Brain microvascular endothelial cell (primary cell): ENCODE data around the gene RAB11FIP4.
A peak's percentile ranks its signal among the peaks of the same experiment; 100 is the strongest.

ENCODE experiments used
- DNase-seq: peaks from one replicate; pipeline ENCODE4 v3.0.0-alpha.2; 2020
- H3K27ac ChIP-seq: fragments of 250-450 bp; sonication (Bioruptor Pico); 2 replicates; pipeline ENCODE4 v1.5.1; 2020; ENCODE audit warnings: mild to moderate bottlenecking, moderate library complexity
- H3K27me3 ChIP-seq: fragments of 250-450 bp; sonication (Bioruptor Pico); replicated peaks from 2 replicates; pipeline ENCODE4 v1.5.1; 2020; ENCODE audit warnings: mild to moderate bottlenecking
- H3K36me3 ChIP-seq: fragments of 250-450 bp; sonication (Bioruptor Pico); replicated peaks from 2 replicates; pipeline ENCODE4 v1.5.1; 2020; ENCODE audit warnings: mild to moderate bottlenecking
- H3K4me3 ChIP-seq: 2 replicates; pipeline ENCODE4 v1.5.1; 2011; ENCODE audit warnings: low read depth, mild to moderate bottlenecking, control low read depth, low read length, moderate library complexity
- in situ Hi-C: cut with HindIII; loops from 2 replicates; pipeline ENCODE4 v1.10.0; 2017; ENCODE audit warnings: low sequenced_read_pairs, low pct_ligation_motif_present
- TF ChIP-seq, protein P1 (sequence below): IDR thresholded peaks from 2 replicates; pipeline ENCODE4 v1.5.1; 2011; ENCODE audit warnings: low read depth, mild to moderate bottlenecking, moderate library complexity, low read length, control low read depth, inconsistent platforms; ENCODE audit errors: missing control alignments

Gene RAB11FIP4

GRCh38 chr17:31573047-31573446, 181.6 kb downstream of the RAB11FIP4 start:
- Histone ChIP-seq H3K4me3 (no peak overlapping the region), H3K27me3 (no peaks in the 10 kb centered on the region), H3K36me3 (peaks cover 27% of the 10 kb centered on the region), H3K27ac (no peak overlapping the region)
- TF ChIP-seq, protein P1, sequence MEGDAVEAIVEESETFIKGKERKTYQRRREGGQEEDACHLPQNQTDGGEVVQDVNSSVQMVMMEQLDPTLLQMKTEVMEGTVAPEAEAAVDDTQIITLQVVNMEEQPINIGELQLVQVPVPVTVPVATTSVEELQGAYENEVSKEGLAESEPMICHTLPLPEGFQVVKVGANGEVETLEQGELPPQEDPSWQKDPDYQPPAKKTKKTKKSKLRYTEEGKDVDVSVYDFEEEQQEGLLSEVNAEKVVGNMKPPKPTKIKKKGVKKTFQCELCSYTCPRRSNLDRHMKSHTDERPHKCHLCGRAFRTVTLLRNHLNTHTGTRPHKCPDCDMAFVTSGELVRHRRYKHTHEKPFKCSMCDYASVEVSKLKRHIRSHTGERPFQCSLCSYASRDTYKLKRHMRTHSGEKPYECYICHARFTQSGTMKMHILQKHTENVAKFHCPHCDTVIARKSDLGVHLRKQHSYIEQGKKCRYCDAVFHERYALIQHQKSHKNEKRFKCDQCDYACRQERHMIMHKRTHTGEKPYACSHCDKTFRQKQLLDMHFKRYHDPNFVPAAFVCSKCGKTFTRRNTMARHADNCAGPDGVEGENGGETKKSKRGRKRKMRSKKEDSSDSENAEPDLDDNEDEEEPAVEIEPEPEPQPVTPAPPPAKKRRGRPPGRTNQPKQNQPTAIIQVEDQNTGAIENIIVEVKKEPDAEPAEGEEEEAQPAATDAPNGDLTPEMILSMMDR, result no peak
- DNase-seq, result no peak
- in situ Hi-C loops, result no loop called here

- DNase-seq, result no peak
- no peak overlapping the region for H3K4me3 ChIP-seq
- TF ChIP-seq, protein P1, result no peak
- no peak overlapping the region for H3K27ac ChIP-seq
- in situ Hi-C loops, result no loop called here
- H3K36me3 ChIP-seq, result peaks cover 28% of the 10 kb centered on the region
- no peaks in the 10 kb centered on the region for H3K27me3 ChIP-seq
Measured at GRCh38 chr17:31573861-31574260, 182.4 kb downstream of the RAB11FIP4 start.

DNA sequence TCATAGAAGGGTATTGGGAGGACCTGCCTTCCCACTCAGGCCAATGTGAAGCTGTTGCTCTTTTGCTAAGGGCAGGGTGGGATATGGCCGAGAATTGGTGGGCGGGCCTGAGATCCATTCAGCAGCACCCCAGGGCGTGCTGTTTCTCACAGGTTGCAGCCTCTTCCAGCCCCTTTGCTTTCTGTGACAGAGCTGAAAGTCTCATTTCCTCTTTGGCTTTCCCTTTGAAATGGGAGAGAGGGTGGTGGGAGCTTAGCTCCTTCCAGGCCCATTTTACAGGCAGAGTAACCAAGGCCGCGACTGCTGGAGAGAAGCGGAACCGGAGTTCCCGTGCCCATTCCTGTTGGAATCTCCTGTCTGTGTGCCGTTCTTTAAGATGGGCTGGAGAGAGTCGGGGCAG, 183.0 kb downstream of the RAB11FIP4 start:
- in situ Hi-C loops, result no loop called here

DNA sequence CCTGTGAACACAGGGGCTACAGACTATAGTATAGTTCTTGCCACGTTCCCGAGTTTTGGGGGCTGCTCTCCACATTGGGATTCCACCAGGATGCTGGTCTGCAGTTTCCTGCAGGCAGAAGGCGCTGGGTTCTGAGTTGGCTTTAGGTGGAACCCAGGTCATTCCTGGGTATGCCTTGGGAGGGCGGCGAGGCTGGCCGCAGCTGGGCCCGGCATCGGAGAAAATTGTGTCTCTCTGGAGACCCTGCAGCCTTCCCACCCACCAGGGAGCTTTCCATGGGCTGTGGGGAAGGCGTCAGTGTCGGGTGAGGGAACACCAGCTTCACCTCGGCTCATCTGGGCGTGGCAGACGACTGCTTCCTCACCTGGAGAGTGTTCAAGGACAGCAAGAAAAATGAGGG, 183.6 kb downstream of the RAB11FIP4 start:
- TF ChIP-seq, protein P1, result no peak
- Histone ChIP-seq H3K4me3 (no peak overlapping the region), H3K27me3 (no peaks in the 10 kb centered on the region), H3K36me3 (peaks cover 37% of the 10 kb centered on the region), H3K27ac (no peak overlapping the region)
- in situ Hi-C loops, result no loop called here
- DNase-seq, result no peak

More for the DNA sequence above, 183.0 kb downstream of the RAB11FIP4 start:
- TF ChIP-seq, protein P1, result no peak
- DNase-seq, result no peak
- Histone ChIP-seq H3K27ac (no peak overlapping the region), H3K36me3 (peaks cover 34% of the 10 kb centered on the region), H3K4me3 (no peak overlapping the region), H3K27me3 (no peaks in the 10 kb centered on the region)

DNA sequence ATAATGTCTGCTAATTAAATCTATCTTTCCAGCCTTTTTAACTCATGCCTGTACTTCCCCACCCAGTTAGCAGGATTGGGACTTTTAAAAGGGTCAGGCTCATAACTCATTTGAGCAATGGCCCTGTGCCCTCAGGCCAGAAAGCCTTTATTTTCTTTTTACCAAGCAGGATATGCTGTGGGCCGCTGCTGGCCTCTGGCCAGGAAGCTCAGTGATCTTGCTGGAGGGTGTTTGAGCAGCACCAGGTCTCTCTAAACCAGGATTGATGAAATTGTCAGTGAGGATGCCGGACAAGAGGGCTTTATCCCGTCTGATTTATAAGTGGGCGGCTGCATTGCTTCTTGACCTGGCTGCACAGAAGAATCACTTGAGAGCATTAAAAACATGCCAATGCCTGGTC, 187.8 kb downstream of the RAB11FIP4 start:
- H3K36me3 ChIP-seq, result peaks cover 43% of the 10 kb centered on the region
- in situ Hi-C loops, result no loop called here
- no peaks in the 10 kb centered on the region for H3K27me3 ChIP-seq
- TF ChIP-seq, protein P1, result no peak
- H3K4me3 ChIP-seq, result no peak overlapping the region
- DNase-seq, result no peak
- no peak overlapping the region for H3K27ac ChIP-seq

DNA sequence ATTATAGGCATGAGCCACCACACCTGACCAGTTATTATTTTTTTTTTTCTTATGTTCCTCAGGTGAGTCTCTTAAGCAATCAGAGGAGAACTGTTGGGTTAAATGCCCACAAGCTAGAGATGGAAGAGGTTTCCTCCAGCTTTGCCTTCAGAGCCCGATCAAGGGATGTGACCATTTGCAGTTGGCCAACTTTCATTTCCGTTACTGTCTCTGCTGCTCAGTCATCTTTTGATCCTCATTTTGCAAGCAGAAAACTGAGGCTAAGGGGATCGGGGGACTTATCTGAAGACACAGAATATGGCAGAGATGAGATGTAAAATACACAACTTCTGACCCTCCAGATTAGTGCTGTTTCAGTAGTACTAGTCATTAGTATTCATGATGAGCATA, 188.8 kb downstream of the RAB11FIP4 start:
- no peaks in the 10 kb centered on the region for H3K27me3 ChIP-seq
- H3K4me3 ChIP-seq, result no peak overlapping the region
- H3K36me3 ChIP-seq, result peaks cover 44% of the 10 kb centered on the region
- DNase-seq, result no peak
- TF ChIP-seq, protein P1, result no peak
- in situ Hi-C loops, result no loop called here
- H3K27ac ChIP-seq, result peak overlapping the region; percentile 49
